ENCODE data around the gene RAB31. TPM values are rescaled to one million over a fixed set of nuclear protein-coding genes. Genes with fewer than 3 reads are reported as not detected.

RAB31 gene
- total and polyA plus RNA-seq, 2 of the 13 experiments (the other 11 are each of a cell fraction or from before 2014, with no cell fraction given), result 1.1 to 1.7 TPM

DNA sequence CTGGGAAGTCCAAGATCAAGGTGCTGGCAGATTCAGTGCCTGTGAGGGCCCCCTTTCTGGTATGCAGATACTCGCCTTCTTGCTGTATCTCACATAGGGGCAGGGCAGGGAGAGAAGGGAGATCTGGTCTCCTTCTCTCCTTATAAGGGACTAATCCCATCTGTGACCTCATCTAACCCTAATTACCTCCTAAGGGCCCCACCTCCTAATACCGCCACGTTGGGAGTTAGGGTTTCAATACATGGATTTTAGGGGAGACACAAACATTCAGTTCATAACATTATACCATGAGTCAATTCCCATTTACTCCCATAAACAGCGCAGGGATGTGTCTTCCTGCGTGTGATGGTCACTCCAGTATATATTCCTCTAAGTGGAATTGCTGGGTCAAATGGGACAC is 103.9 kb downstream of the RAB31 start (continued):
- TF ChIP-seq, protein P1, sequence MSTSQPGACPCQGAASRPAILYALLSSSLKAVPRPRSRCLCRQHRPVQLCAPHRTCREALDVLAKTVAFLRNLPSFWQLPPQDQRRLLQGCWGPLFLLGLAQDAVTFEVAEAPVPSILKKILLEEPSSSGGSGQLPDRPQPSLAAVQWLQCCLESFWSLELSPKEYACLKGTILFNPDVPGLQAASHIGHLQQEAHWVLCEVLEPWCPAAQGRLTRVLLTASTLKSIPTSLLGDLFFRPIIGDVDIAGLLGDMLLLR (CRISPR knock-in tag; IDR thresholded peaks at IDR 0.05), result no peak
- no peak for TF ChIP-seq ZFP41 (CRISPR knock-in tag; IDR thresholded peaks at IDR 0.05; ENCODE audit: borderline replicate concordance)
- no peak for TF ChIP-seq RARG (CRISPR knock-in tag; IDR thresholded peaks at IDR 0.05; ENCODE audit: low read depth)
- TF ChIP-seq, protein P2, sequence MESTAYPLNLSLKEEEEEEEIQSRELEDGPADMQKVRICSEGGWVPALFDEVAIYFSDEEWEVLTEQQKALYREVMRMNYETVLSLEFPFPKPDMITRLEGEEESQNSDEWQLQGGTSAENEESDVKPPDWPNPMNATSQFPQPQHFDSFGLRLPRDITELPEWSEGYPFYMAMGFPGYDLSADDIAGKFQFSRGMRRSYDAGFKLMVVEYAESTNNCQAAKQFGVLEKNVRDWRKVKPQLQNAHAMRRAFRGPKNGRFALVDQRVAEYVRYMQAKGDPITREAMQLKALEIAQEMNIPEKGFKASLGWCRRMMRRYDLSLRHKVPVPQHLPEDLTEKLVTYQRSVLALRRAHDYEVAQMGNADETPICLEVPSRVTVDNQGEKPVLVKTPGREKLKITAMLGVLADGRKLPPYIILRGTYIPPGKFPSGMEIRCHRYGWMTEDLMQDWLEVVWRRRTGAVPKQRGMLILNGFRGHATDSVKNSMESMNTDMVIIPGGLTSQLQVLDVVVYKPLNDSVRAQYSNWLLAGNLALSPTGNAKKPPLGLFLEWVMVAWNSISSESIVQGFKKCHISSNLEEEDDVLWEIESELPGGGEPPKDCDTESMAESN (CRISPR knock-in tag; conservative IDR thresholded peaks at IDR 0.05), result no peak
- TF ChIP-seq, protein P3, sequence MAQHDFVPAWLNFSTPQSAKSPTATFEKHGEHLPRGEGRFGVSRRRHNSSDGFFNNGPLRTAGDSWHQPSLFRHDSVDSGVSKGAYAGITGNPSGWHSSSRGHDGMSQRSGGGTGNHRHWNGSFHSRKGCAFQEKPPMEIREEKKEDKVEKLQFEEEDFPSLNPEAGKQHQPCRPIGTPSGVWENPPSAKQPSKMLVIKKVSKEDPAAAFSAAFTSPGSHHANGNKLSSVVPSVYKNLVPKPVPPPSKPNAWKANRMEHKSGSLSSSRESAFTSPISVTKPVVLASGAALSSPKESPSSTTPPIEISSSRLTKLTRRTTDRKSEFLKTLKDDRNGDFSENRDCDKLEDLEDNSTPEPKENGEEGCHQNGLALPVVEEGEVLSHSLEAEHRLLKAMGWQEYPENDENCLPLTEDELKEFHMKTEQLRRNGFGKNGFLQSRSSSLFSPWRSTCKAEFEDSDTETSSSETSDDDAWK (CRISPR knock-in tag; IDR thresholded peaks at IDR 0.05), result no peak

DNA sequence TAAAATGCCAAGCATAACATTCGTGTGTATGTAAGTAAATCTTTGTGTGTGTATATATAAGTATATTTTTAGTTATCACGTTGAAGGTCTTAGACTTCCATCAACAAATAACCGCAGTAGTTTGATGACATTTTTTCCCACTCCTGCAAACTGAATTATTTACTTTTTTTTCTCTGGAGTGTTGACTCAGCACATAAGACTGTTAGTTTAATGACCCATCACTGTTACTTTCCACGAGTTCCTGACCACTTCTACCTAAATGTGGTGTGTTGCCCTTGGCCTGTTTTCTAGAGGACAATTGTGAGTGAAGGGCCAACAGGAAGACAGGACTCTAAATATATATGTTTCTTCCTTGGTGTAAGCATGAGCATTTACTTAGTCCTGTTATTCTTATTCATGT is 106.3 kb downstream of the RAB31 start:
- H3K36me3 ChIP-seq (replicated peaks in 1 of 2; ENCODE audit: control insufficient read depth in 1 of 2, insufficient read depth in 2 of 2, low read length in 2 of 2), result no peaks in the 10 kb centered on the region
- H3K27me3 ChIP-seq (ENCODE audit: control insufficient read depth in 1 of 2, insufficient read depth in 2 of 2, low read length in 2 of 2), result no peaks in the 10 kb centered on the region
- no peaks in the 10 kb centered on the region for H3K9me3 ChIP-seq (ENCODE audit: low read length)
- peaks cover 26% of the 10 kb centered on the region for H3K4me1 ChIP-seq (ENCODE audit: insufficient read depth, low read length)
- DNase-seq (ENCODE audit: low spot score) (peak; percentile 75), ATAC-seq (peak; percentile 61), FAIRE-seq (no peak)
- POLR2A ChIA-PET, result no interaction called here
- H3K9ac ChIP-seq (ENCODE audit: insufficient read depth, low read depth, low read length), result no peak overlapping the region
- CTCF ChIA-PET (ENCODE audit: low intra/inter-chr PET ratio, low total read pairs), result no interaction called here
- no peaks in the 10 kb centered on the region for H4K20me1 ChIP-seq (ENCODE audit: insufficient read depth, low read length)
- no peak overlapping the region for H2AFZ ChIP-seq (ENCODE audit: low read length)
- intact Hi-C loops (cut with micrococcal nuclease; ENCODE audit: unreplicated experiment) (no loop called here), in situ Hi-C loops (cut with HindIII; ENCODE audit: extremely low pct_ligation_motif_present, low pct_unique_long_range_greater_than_20kb) (no loop called here)
- no TSS peak for BruUV-seq (replicated peaks)
- no peaks in the 10 kb centered on the region for H3K79me2 ChIP-seq (ENCODE audit: insufficient read depth, low read length)
- no peak overlapping the region for H3K4me2 ChIP-seq (ENCODE audit: low read depth, low read length)
- no peak overlapping the region for H3K27ac ChIP-seq (ENCODE audit: extremely low read length, insufficient read depth, low read length)
- H3K4me3 ChIP-seq (replicated peaks in 1 of 3; ENCODE audit: insufficient read depth in 1 of 3, low read depth in 2 of 3, low read length in 3 of 3), result no peak overlapping the region
- WGBS (ENCODE audit: low lambda C conversion rate), result 1% methylated on average over 4 of the region's 4 CpGs
- TF ChIP-seq FOXA3 (CRISPR knock-in tag; IDR thresholded peaks at IDR 0.05) (peak; percentile 92), TCF7 (IDR thresholded peaks at IDR 0.05; ENCODE audit: low read depth) (0 out of 2 replicates have a peak, but pooled peaks have one; percentile 25), NFIC (IDR thresholded peaks at IDR 0.05; ENCODE audit: low read length) (peak; percentile 84; the same call in 1 of the 2 replicates), HHEX (CRISPR knock-in tag; IDR thresholded peaks at IDR 0.05) (peak; percentile 63), CREM (IDR thresholded peaks at IDR 0.05) (peak; percentile 54; the same call in 1 of the 2 replicates), CREM (CRISPR knock-in tag; IDR thresholded peaks at IDR 0.05) (no peak), ERF (CRISPR knock-in tag; IDR thresholded peaks at IDR 0.05) (peak; percentile 69), HDAC1 (CRISPR knock-in tag; IDR thresholded peaks at IDR 0.05) (peak; percentile 53), ZNF317 (CRISPR knock-in tag; IDR thresholded peaks at IDR 0.05) (peak; percentile 82), ZBTB42 (CRISPR knock-in tag; IDR thresholded peaks at IDR 0.05) (no peak), KDM3A (CRISPR knock-in tag; IDR thresholded peaks at IDR 0.05; ENCODE audit: low read depth) (peak; percentile 42; the same call in 1 of the 2 replicates)
- TF ChIP-seq, protein P4, sequence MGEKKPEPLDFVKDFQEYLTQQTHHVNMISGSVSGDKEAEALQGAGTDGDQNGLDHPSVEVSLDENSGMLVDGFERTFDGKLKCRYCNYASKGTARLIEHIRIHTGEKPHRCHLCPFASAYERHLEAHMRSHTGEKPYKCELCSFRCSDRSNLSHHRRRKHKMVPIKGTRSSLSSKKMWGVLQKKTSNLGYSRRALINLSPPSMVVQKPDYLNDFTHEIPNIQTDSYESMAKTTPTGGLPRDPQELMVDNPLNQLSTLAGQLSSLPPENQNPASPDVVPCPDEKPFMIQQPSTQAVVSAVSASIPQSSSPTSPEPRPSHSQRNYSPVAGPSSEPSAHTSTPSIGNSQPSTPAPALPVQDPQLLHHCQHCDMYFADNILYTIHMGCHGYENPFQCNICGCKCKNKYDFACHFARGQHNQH (CRISPR knock-in tag; IDR thresholded peaks at IDR 0.05), result peak; percentile 48; the same call in 1 of the 2 replicates
- TF ChIP-seq, protein P5, sequence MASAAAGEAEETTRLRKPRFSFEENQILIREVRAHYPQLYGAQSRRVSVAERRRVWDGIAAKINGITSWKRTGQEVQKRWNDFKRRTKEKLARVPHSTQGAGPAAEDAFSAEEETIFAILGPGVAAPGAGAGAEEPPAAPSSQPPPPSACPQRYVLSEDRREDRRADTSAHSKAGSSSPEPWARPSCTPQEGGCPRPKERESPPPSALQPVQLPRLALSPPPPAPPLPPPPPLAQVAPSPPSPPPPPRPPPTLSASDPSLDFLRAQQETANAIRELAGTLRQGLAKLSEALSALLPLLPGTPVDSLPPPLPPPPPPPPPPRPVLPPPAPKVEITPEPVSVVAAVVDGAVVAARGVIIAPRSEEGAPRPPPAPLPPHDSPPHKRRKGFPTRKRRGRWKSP (CRISPR knock-in tag; IDR thresholded peaks at IDR 0.05), result no peak
